Osteocyte (in vitro differentiated cells): ENCODE measurements around the gene ALDH1A2. TPM values are rescaled to one million over a fixed set of nuclear protein-coding genes. Genes with fewer than 3 reads are reported as not detected.

ENCODE experiments used
- DNase-seq: peaks from one replicate; pipeline ENCODE4 v3.0.0; 2021; ENCODE audit warnings: mixed read lengths; ENCODE audit not compliant: unreplicated experiment; ENCODE audit errors: extremely low spot score
- H3K27ac Mint-ChIP-seq: one replicate; pipeline ENCODE4 v1.8.0; 2021; ENCODE audit warnings: mild to moderate bottlenecking, mixed read lengths; ENCODE audit not compliant: unreplicated experiment
- H3K27me3 Mint-ChIP-seq: one replicate; pipeline ENCODE4 v1.8.0; 2021; ENCODE audit warnings: mixed read lengths; ENCODE audit not compliant: unreplicated experiment
- H3K36me3 Mint-ChIP-seq: one replicate; pipeline ENCODE4 v1.8.0; 2021; ENCODE audit warnings: mixed read lengths; ENCODE audit not compliant: unreplicated experiment
- H3K4me1 Mint-ChIP-seq: one replicate; pipeline ENCODE4 v1.8.0; 2021; ENCODE audit warnings: mixed read lengths; ENCODE audit not compliant: unreplicated experiment
- H3K4me3 Mint-ChIP-seq: one replicate; pipeline ENCODE4 v1.8.0; 2021; ENCODE audit warnings: mild to moderate bottlenecking, moderate library complexity, mixed read lengths; ENCODE audit not compliant: unreplicated experiment
- H3K9me3 Mint-ChIP-seq: one replicate; pipeline ENCODE4 v1.8.0; 2021; ENCODE audit warnings: mixed read lengths; ENCODE audit not compliant: unreplicated experiment
- CTCF ChIP-seq: fragments of 200-600 bp; sonication (generic); IDR thresholded peaks from 2 replicates; pipeline ENCODE4 v1.5.0; 2021; ENCODE audit warnings: antibody characterized with exemption, mild to moderate bottlenecking, moderate library complexity
- total RNA-seq: library from RNA; stranded (reverse); gene quantifications from 2 replicates; pipeline ENCODE4 v1.2.1, GENCODE V29; 2021

ALDH1A2 gene
- total RNA-seq, 1 donor from 2014 or later, result 0.48 TPM

DNA sequence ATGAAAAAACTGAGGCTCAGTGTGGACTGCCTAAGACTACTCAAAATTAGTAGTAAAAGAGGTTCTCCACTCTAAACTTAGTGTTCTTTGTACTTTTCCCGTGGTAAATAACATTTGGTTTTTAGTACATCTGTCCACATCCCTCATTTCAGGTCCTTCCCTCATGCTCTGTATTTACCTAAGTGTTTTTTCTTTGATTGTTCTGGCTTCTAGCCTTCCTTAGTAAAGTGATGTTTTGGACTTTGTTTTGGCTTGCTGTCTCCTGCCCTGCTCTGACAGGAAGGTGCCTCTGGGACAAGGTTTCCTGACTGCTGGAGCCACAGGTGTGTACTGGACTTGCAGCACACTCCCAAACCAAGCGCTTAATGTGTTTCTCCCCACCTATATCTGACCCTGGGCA, 29.9 kb upstream of the ALDH1A2 start:
- Mint-ChIP-seq H3K36me3 (no peaks in the 10 kb centered on the region), H3K27ac (no peak overlapping the region), H3K9me3 (no peaks in the 10 kb centered on the region), H3K4me1 (no peaks in the 10 kb centered on the region), H3K4me3 (no peak overlapping the region), H3K27me3 (peaks cover 66% of the 10 kb centered on the region)
- TF ChIP-seq CTCF, result no peak
- DNase-seq, result no peak

GRCh38 chr15:58087871-58088270, 22.4 kb upstream of the ALDH1A2 start:
- no peaks in the 10 kb centered on the region for H3K36me3 Mint-ChIP-seq

GRCh38 chr15:58086491-58086890, 21.0 kb upstream of the ALDH1A2 start:
- no peak for TF ChIP-seq CTCF
- DNase-seq, result no peak
- Mint-ChIP-seq H3K27me3 (peaks cover 57% of the 10 kb centered on the region), H3K27ac (no peak overlapping the region), H3K9me3 (peaks cover 3% of the 10 kb centered on the region), H3K36me3 (no peaks in the 10 kb centered on the region), H3K4me1 (no peaks in the 10 kb centered on the region), H3K4me3 (no peak overlapping the region)

More at GRCh38 chr15:58087871-58088270, 22.4 kb upstream of the ALDH1A2 start:
- peaks cover 3% of the 10 kb centered on the region for H3K9me3 Mint-ChIP-seq
- H3K27ac Mint-ChIP-seq, result no peak overlapping the region
- DNase-seq, result no peak
- H3K4me1 Mint-ChIP-seq, result no peaks in the 10 kb centered on the region
- H3K27me3 Mint-ChIP-seq, result peaks cover 64% of the 10 kb centered on the region
- TF ChIP-seq CTCF, result no peak
- H3K4me3 Mint-ChIP-seq, result no peak overlapping the region

GRCh38 chr15:58083526-58083925, 18.0 kb upstream of the ALDH1A2 start:
- no peak for TF ChIP-seq CTCF
- no peak for DNase-seq
- no peaks in the 10 kb centered on the region for H3K9me3 Mint-ChIP-seq
- H3K36me3 Mint-ChIP-seq, result no peaks in the 10 kb centered on the region
- H3K27ac Mint-ChIP-seq, result no peak overlapping the region
- no peaks in the 10 kb centered on the region for H3K4me1 Mint-ChIP-seq
- H3K27me3 Mint-ChIP-seq, result peaks cover 50% of the 10 kb centered on the region
- H3K4me3 Mint-ChIP-seq, result no peak overlapping the region

- H3K9me3 Mint-ChIP-seq, result no peaks in the 10 kb centered on the region
- peaks cover 54% of the 10 kb centered on the region for H3K27me3 Mint-ChIP-seq
- no peaks in the 10 kb centered on the region for H3K36me3 Mint-ChIP-seq
- no peak overlapping the region for H3K27ac Mint-ChIP-seq
- no peak overlapping the region for H3K4me3 Mint-ChIP-seq
- TF ChIP-seq CTCF, result no peak
- no peaks in the 10 kb centered on the region for H3K4me1 Mint-ChIP-seq
- DNase-seq, result no peak
These were observed 16.4 kb upstream of the ALDH1A2 start for GRCh38 chr15:58081891-58082290.
